ENCODE results near the gene CEP350. TPM values are rescaled to one million over a fixed set of nuclear protein-coding genes. Genes with fewer than 3 reads are reported as not detected.

Gene CEP350
- total RNA-seq, 1 donor from 2014 or later = 37.8 TPM

GRCh38 chr1:180145446-180145845, 190.8 kb downstream of the CEP350 start:
- no peak for TF ChIP-seq CTCF (IDR thresholded peaks at IDR 0.05)
- H3K4me1 ChIP-seq = no peaks in the 10 kb centered on the region
- H3K9me3 ChIP-seq = no peaks in the 10 kb centered on the region
- no peak overlapping the region for H3K27ac ChIP-seq
- H3K4me3 ChIP-seq = no peak overlapping the region
- intact Hi-C loops (cut with DNase I) = no loop called here
- no peak for DNase-seq (ENCODE audit: low spot score in 2 of 2)
- no peaks in the 10 kb centered on the region for H3K27me3 ChIP-seq
- H3K36me3 ChIP-seq = no peaks in the 10 kb centered on the region

GRCh38 chr1:180150982-180151381, 196.4 kb downstream of the CEP350 start:
- no peak overlapping the region for H3K4me3 ChIP-seq
- DNase-seq (ENCODE audit: low spot score in 2 of 2) = no peak
- H3K27ac ChIP-seq = no peak overlapping the region
- H3K4me1 ChIP-seq = peaks cover 4 to 5% of the 10 kb centered on the region in 2 donors
- no peaks in the 10 kb centered on the region for H3K9me3 ChIP-seq
- H3K36me3 ChIP-seq = no peaks in the 10 kb centered on the region
- H3K27me3 ChIP-seq = no peaks in the 10 kb centered on the region
- no peak for TF ChIP-seq CTCF (IDR thresholded peaks at IDR 0.05)
- intact Hi-C loops (cut with DNase I) = loop anchor here (5.0 to 10.0 kb wide), 3 partner anchors 196 to 936 kb away; partner anchors contain the start of genes CEP350, IER5 and STX6

GRCh38 chr1:180151508-180151907, 196.9 kb downstream of the CEP350 start:
- no peak overlapping the region for H3K4me3 ChIP-seq
- no peak for TF ChIP-seq CTCF (IDR thresholded peaks at IDR 0.05)
- no peaks in the 10 kb centered on the region for H3K27me3 ChIP-seq
- H3K36me3 ChIP-seq = no peaks in the 10 kb centered on the region
- intact Hi-C loops (cut with DNase I) = loop anchor here (5.0 to 10.0 kb wide), 3 partner anchors 197 to 936 kb away; partner anchors contain the start of genes CEP350, IER5 and STX6
- no peaks in the 10 kb centered on the region for H3K9me3 ChIP-seq
- H3K27ac ChIP-seq = no peak overlapping the region
- peaks cover 4 to 10% of the 10 kb centered on the region in 2 donors for H3K4me1 ChIP-seq
- no peak for DNase-seq (ENCODE audit: low spot score in 2 of 2)

- no peak overlapping the region for H3K27ac ChIP-seq
- no peak for TF ChIP-seq CTCF (IDR thresholded peaks at IDR 0.05)
- intact Hi-C loops (cut with DNase I) = loop anchor here (5.0 to 10.0 kb wide), 3 partner anchors 198 to 935 kb away; partner anchors contain the start of genes CEP350, IER5 and STX6
Observed at GRCh38 chr1:180152588-180152987, 198.0 kb downstream of the CEP350 start.

GRCh38 chr1:180153032-180153431, 198.4 kb downstream of the CEP350 start:
- H3K4me3 ChIP-seq = no peak overlapping the region
- intact Hi-C loops (cut with DNase I) = loop anchor here (5.0 to 10.0 kb wide), 3 partner anchors 198 to 934 kb away; partner anchors contain the start of genes CEP350, IER5 and STX6

More at GRCh38 chr1:180152588-180152987, 198.0 kb downstream of the CEP350 start:
- H3K36me3 ChIP-seq = no peaks in the 10 kb centered on the region
- no peaks in the 10 kb centered on the region for H3K27me3 ChIP-seq
- H3K4me1 ChIP-seq = peaks cover 4 to 17% of the 10 kb centered on the region in 2 donors
- no peaks in the 10 kb centered on the region for H3K9me3 ChIP-seq
- no peak overlapping the region for H3K4me3 ChIP-seq
- DNase-seq (ENCODE audit: low spot score in 2 of 2) = no peak

More at GRCh38 chr1:180153032-180153431, 198.4 kb downstream of the CEP350 start:
- Histone ChIP-seq H3K27me3 (no peaks in the 10 kb centered on the region), H3K4me1 (peaks cover 4 to 17% of the 10 kb centered on the region in 2 donors), H3K27ac (no peak overlapping the region), H3K36me3 (no peaks in the 10 kb centered on the region), H3K9me3 (no peaks in the 10 kb centered on the region)
- no peak for TF ChIP-seq CTCF (IDR thresholded peaks at IDR 0.05)
- DNase-seq (ENCODE audit: low spot score in 2 of 2) = no peak
